Measurements from ENCODE around the gene ACIN1. TPM values are rescaled to one million over a fixed set of nuclear protein-coding genes. Genes with fewer than 3 reads are reported as not detected.

Gene ACIN1
- total and polyA plus RNA-seq, 2 of the 13 experiments (the other 11 are each of a cell fraction or from before 2014, with no cell fraction given): 165 to 183 TPM

DNA sequence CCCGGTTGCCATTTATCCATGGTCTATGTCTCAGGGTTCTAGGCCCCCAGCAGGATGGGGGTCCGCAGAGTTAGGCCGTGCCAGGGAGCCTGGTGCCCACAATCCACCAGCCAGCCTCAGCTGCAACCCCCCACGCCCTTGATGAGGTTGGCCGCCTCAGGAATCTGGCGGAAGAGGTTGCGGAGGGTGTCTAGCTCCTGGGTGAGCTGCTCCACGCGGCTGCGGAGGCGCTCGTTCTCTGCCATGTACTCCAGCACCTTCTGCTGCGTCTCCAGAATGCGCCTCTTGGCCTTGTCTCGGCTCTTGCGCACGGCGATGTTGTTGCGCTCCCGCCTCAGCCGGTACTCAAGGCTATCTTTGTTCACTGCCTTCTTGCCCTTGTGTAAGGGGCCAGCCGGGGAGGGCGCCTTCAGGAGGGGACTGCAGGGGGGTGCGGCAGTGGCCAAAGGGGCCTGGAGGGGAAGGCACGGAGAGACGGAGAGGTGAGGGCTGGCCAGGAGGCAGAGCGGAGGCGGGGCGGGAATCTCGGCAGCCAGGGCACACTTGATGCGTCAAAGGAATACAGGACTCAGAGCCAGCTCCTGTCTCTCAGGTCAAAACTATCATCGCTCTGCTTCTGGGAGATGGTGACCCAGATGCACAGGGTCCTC is 22.6 kb upstream of the ACIN1 start (continued):
- TF ChIP-seq, protein P1, sequence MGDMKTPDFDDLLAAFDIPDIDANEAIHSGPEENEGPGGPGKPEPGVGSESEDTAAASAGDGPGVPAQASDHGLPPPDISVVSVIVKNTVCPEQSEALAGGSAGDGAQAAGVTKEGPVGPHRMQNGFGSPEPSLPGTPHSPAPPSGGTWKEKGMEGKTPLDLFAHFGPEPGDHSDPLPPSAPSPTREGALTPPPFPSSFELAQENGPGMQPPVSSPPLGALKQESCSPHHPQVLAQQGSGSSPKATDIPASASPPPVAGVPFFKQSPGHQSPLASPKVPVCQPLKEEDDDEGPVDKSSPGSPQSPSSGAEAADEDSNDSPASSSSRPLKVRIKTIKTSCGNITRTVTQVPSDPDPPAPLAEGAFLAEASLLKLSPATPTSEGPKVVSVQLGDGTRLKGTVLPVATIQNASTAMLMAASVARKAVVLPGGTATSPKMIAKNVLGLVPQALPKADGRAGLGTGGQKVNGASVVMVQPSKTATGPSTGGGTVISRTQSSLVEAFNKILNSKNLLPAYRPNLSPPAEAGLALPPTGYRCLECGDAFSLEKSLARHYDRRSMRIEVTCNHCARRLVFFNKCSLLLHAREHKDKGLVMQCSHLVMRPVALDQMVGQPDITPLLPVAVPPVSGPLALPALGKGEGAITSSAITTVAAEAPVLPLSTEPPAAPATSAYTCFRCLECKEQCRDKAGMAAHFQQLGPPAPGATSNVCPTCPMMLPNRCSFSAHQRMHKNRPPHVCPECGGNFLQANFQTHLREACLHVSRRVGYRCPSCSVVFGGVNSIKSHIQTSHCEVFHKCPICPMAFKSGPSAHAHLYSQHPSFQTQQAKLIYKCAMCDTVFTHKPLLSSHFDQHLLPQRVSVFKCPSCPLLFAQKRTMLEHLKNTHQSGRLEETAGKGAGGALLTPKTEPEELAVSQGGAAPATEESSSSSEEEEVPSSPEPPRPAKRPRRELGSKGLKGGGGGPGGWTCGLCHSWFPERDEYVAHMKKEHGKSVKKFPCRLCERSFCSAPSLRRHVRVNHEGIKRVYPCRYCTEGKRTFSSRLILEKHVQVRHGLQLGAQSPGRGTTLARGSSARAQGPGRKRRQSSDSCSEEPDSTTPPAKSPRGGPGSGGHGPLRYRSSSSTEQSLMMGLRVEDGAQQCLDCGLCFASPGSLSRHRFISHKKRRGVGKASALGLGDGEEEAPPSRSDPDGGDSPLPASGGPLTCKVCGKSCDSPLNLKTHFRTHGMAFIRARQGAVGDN (CRISPR knock-in tag; IDR thresholded peaks at IDR 0.05): peak; percentile 48
- no peak for TF ChIP-seq ATM (IDR thresholded peaks at IDR 0.05; ENCODE audit: borderline replicate concordance)
- TF ChIP-seq, protein P2, sequence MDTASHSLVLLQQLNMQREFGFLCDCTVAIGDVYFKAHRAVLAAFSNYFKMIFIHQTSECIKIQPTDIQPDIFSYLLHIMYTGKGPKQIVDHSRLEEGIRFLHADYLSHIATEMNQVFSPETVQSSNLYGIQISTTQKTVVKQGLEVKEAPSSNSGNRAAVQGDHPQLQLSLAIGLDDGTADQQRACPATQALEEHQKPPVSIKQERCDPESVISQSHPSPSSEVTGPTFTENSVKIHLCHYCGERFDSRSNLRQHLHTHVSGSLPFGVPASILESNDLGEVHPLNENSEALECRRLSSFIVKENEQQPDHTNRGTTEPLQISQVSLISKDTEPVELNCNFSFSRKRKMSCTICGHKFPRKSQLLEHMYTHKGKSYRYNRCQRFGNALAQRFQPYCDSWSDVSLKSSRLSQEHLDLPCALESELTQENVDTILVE (CRISPR knock-in tag; IDR thresholded peaks at IDR 0.05): no peak
- TF ChIP-seq ZNF232 (CRISPR knock-in tag; IDR thresholded peaks at IDR 0.05; ENCODE audit: borderline replicate concordance): no peak
- TF ChIP-seq CBX5 (CRISPR knock-in tag; IDR thresholded peaks at IDR 0.05; ENCODE audit: borderline replicate concordance): no peak
- no peak for TF ChIP-seq FOXP1 (IDR thresholded peaks at IDR 0.05)
- TF ChIP-seq FOXP1 (CRISPR knock-in tag; IDR thresholded peaks at IDR 0.05): no peak
- TF ChIP-seq ZNF10 (CRISPR knock-in tag; IDR thresholded peaks at IDR 0.05; ENCODE audit: borderline replicate concordance, low read depth): no peak
- no peak for TF ChIP-seq ZNF572 (CRISPR knock-in tag; IDR thresholded peaks at IDR 0.05)
- TF ChIP-seq NR2F6 (IDR thresholded peaks at IDR 0.05): no peak
- no peak for TF ChIP-seq NR2F6 (CRISPR knock-in tag; IDR thresholded peaks at IDR 0.05)
- 0 out of 2 replicates have a peak, but pooled peaks have one; percentile 5 for TF ChIP-seq EEA1 (CRISPR knock-in tag; IDR thresholded peaks at IDR 0.05; ENCODE audit: borderline replicate concordance)
- TF ChIP-seq, protein P3, sequence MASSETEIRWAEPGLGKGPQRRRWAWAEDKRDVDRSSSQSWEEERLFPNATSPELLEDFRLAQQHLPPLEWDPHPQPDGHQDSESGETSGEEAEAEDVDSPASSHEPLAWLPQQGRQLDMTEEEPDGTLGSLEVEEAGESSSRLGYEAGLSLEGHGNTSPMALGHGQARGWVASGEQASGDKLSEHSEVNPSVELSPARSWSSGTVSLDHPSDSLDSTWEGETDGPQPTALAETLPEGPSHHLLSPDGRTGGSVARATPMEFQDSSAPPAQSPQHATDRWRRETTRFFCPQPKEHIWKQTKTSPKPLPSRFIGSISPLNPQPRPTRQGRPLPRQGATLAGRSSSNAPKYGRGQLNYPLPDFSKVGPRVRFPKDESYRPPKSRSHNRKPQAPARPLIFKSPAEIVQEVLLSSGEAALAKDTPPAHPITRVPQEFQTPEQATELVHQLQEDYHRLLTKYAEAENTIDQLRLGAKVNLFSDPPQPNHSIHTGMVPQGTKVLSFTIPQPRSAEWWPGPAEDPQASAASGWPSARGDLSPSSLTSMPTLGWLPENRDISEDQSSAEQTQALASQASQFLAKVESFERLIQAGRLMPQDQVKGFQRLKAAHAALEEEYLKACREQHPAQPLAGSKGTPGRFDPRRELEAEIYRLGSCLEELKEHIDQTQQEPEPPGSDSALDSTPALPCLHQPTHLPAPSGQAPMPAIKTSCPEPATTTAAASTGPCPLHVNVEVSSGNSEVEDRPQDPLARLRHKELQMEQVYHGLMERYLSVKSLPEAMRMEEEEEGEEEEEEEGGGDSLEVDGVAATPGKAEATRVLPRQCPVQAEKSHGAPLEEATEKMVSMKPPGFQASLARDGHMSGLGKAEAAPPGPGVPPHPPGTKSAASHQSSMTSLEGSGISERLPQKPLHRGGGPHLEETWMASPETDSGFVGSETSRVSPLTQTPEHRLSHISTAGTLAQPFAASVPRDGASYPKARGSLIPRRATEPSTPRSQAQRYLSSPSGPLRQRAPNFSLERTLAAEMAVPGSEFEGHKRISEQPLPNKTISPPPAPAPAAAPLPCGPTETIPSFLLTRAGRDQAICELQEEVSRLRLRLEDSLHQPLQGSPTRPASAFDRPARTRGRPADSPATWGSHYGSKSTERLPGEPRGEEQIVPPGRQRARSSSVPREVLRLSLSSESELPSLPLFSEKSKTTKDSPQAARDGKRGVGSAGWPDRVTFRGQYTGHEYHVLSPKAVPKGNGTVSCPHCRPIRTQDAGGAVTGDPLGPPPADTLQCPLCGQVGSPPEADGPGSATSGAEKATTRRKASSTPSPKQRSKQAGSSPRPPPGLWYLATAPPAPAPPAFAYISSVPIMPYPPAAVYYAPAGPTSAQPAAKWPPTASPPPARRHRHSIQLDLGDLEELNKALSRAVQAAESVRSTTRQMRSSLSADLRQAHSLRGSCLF (CRISPR knock-in tag; IDR thresholded peaks at IDR 0.05; ENCODE audit: borderline replicate concordance): no peak
- no peak for TF ChIP-seq ZNF83 (CRISPR knock-in tag; IDR thresholded peaks at IDR 0.05; ENCODE audit: borderline replicate concordance)

All from HepG2 (cell line).